Tibial nerve (tissue), 4 donors: Measurements from ENCODE around the gene SMIM38. TPM values are rescaled to one million over a fixed set of nuclear protein-coding genes. Genes with fewer than 3 reads are reported as not detected.

Experiments
- DNase-seq, 2 donors: peaks; one replicate each; pipeline ENCODE4 v3.0.0-alpha.2; 2019; ENCODE audit warnings: low spot score in 2 of 2
- H3K27ac ChIP-seq, 4 donors: fragments of 200-600 bp; sonication (generic) in 3 of 4; one replicate each; pipeline ENCODE4 v1.5.1; 2017 to 2019; ENCODE audit warnings: mild to moderate bottlenecking in 1 of 4
- H3K27me3 ChIP-seq, 2 donors: fragments of 200-600 bp; sonication (generic) in 1 of 2; one replicate each; pipeline versions ENCODE4 v1.5.1 to v1.6.0; 2017 to 2019
- H3K36me3 ChIP-seq, 3 donors: fragments of 200-600 bp; sonication (generic); one replicate each; pipeline ENCODE4 v1.5.1; 2018 to 2019
- H3K4me1 ChIP-seq, 4 donors: fragments of 200-600 bp; sonication (generic) in 3 of 4; one replicate each; pipeline ENCODE4 v1.5.1; 2017 to 2019
- H3K4me3 ChIP-seq, 4 donors: fragments of 200-600 bp; sonication (generic) in 3 of 4; one replicate each; pipeline ENCODE4 v1.5.1; 2017 to 2019; ENCODE audit warnings: mild to moderate bottlenecking in 1 of 4, moderate library complexity in 1 of 4
- H3K9me3 ChIP-seq, 4 donors: fragments of 200-600 bp; sonication (generic) in 3 of 4; one replicate each; pipeline ENCODE4 v1.5.1; 2017 to 2019
- EP300 ChIP-seq, 2 donors: sonication (generic); formaldehyde crosslinking; IDR thresholded peaks; one replicate each; pipeline ENCODE4 v1.6.1; 2017; ENCODE audit warnings: antibody characterized with exemption in 2 of 2, mild to moderate bottlenecking in 1 of 2
- POLR2A ChIP-seq, 2 donors: fragments of 450-650 bp; IDR thresholded peaks; one replicate each; pipeline ENCODE4 v1.6.1; 2017; ENCODE audit warnings: antibody characterized with exemption in 2 of 2, mild to moderate bottlenecking in 2 of 2, moderate library complexity in 2 of 2
- WGBS, 2 donors: methylation state at CpG; one replicate each; pipeline ENCODE4 v1.1.5; 2018; 5-methylcytosine and 5-hydroxymethylcytosine counted together
- total RNA-seq, 4 donors: library from RNA; depleted of rRNA; stranded (reverse); fragments of >200 nt; gene quantifications; one replicate each; pipeline ENCODE4 v1.1.0, GENCODE V29; 2016
- TF ChIP-seq, protein P1 (sequence below), 5 experiments: fragments of 200-600 bp in 3 of 5; fragments of 450-650 bp in 2 of 5; sonication (generic) in 3 of 5; IDR thresholded peaks; one replicate each; pipeline ENCODE4 v1.5.1; 2016 to 2019; ENCODE audit warnings: antibody characterized with exemption in 5 of 5, mild to moderate bottlenecking in 3 of 5, moderate library complexity in 2 of 5

The SMIM38 gene
- total RNA-seq, 4 donors from 2014 or later, result 3.3 to 4.6 (median 4.1) TPM

DNA sequence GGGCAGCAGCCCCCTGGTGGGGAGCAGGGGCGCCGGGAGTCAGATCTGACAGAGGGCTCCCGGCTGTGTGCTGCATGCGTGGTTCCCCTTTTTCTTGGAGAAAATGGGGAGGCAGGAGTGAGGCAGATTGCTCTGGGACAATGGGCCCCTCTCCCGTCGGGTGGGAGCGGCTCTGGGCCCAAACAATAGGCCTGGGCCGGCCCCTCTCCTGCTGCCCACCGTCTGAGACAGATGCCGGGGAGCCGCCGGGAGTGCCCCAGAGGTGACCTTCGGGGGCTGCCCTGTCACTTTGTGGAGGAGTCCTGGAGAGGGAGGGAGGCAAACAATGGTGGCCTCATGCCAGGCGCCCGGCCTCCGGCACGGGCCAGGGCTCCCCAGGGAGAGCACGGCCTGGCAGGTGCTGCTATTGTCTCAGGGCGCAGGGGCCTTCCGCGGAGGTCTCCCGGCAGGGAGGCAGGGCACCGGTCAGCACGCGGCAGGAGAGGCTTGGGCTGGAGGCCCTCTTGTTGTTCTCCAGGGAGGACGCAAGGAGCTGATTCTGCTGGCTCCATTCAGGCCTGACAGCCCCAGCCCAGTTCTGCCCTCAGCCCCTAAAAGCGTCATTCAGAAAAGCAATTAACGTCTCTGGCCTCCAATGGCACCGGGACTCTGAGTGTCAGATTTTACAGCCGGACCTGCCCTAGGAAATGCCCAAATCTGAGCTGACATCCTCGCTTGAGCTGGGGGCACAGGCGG lies 44.8 kb downstream of the SMIM38 start:
- Histone ChIP-seq H3K36me3 (no peaks in the 10 kb centered on the region), H3K4me1 (peaks cover 0 to 7% (median 3%) of the 10 kb centered on the region in 4 donors), H3K27ac (no peak overlapping the region), H3K9me3 (no peaks in the 10 kb centered on the region), H3K27me3 (no peaks in the 10 kb centered on the region), H3K4me3 (no peak overlapping the region)
- no peak for DNase-seq
- 37 to 51% methylated on average over 24 to 30 of the region's 32 CpGs for WGBS, 2 donors
- TF ChIP-seq POLR2A (IDR thresholded peaks at IDR 0.05) (no peak), EP300 (IDR thresholded peaks at IDR 0.05) (no peak)
- TF ChIP-seq, protein P1, sequence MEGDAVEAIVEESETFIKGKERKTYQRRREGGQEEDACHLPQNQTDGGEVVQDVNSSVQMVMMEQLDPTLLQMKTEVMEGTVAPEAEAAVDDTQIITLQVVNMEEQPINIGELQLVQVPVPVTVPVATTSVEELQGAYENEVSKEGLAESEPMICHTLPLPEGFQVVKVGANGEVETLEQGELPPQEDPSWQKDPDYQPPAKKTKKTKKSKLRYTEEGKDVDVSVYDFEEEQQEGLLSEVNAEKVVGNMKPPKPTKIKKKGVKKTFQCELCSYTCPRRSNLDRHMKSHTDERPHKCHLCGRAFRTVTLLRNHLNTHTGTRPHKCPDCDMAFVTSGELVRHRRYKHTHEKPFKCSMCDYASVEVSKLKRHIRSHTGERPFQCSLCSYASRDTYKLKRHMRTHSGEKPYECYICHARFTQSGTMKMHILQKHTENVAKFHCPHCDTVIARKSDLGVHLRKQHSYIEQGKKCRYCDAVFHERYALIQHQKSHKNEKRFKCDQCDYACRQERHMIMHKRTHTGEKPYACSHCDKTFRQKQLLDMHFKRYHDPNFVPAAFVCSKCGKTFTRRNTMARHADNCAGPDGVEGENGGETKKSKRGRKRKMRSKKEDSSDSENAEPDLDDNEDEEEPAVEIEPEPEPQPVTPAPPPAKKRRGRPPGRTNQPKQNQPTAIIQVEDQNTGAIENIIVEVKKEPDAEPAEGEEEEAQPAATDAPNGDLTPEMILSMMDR (IDR thresholded peaks at IDR 0.05), result no peak

GRCh38 chr11:69201066-69201365 lies 45.3 kb downstream of the SMIM38 start:
- DNase-seq, result no peak
- Histone ChIP-seq H3K9me3 (no peaks in the 10 kb centered on the region), H3K4me3 (no peak overlapping the region), H3K4me1 (peaks cover 0 to 7% (median 3%) of the 10 kb centered on the region in 4 donors), H3K27me3 (no peaks in the 10 kb centered on the region), H3K36me3 (no peaks in the 10 kb centered on the region), H3K27ac (no peak overlapping the region)
- no peak for TF ChIP-seq POLR2A (IDR thresholded peaks at IDR 0.05)
- TF ChIP-seq, protein P1 (IDR thresholded peaks at IDR 0.05), result no peak
- no peak for TF ChIP-seq EP300 (IDR thresholded peaks at IDR 0.05)
- WGBS, 2 donors, result 94 to 98% methylated on average over 4 of the region's 4 CpGs

DNA sequence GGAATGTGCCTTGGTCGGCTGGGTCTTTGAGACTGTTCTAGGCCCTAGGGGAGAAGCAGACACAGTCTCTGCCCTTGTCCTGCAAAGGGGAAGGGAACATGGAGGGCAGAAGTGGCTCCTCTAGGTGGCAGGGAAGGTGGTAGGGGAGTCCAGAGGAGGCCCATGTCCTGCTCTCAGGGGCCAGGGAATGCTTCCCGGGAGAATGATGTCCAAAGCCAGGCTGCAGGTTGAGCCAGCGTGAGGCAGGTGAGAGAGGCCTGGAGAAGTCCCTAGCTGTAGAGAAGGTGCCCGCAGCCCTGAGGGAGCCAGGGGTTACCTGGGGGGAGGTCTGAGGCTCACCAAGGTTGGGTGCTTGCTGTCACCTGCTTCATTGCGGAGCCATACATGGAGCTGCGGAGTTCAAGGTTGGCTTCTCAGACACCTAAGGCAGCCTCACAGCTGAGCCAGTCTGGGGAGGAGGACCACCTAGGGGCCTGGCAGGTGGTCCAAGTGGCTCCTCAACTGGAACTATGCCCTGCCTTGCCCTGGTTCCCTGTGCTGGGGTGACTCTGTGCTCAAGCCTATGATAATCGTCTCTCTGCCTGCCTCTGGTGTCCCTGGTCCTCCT lies 46.1 kb downstream of the SMIM38 start:
- no peaks in the 10 kb centered on the region for H3K27me3 ChIP-seq
- 88 to 95% methylated on average over 7 of the region's 7 CpGs for WGBS, 2 donors
- H3K4me1 ChIP-seq, result peaks cover 0 to 7% (median 3%) of the 10 kb centered on the region in 4 donors
- TF ChIP-seq, protein P1 (IDR thresholded peaks at IDR 0.05), result no peak
- no peak overlapping the region for H3K4me3 ChIP-seq
- no peaks in the 10 kb centered on the region for H3K36me3 ChIP-seq
- H3K9me3 ChIP-seq, result no peaks in the 10 kb centered on the region
- H3K27ac ChIP-seq, result no peak overlapping the region
- no peak for DNase-seq

GRCh38 chr11:69202511-69203221 lies 46.9 kb downstream of the SMIM38 start:
- H3K36me3 ChIP-seq, result no peaks in the 10 kb centered on the region
- 88 to 89% methylated on average over 24 to 25 of the region's 25 CpGs for WGBS, 2 donors
- no peak overlapping the region for H3K4me3 ChIP-seq
- no peak for DNase-seq
- H3K4me1 ChIP-seq, result peaks cover 0 to 7% (median 3%) of the 10 kb centered on the region in 4 donors
- H3K27me3 ChIP-seq, result no peaks in the 10 kb centered on the region
- TF ChIP-seq POLR2A (IDR thresholded peaks at IDR 0.05), result no peak
- TF ChIP-seq EP300 (IDR thresholded peaks at IDR 0.05), result no peak
- TF ChIP-seq, protein P1 (IDR thresholded peaks at IDR 0.05), result no peak
- H3K27ac ChIP-seq, result no peak overlapping the region
- no peaks in the 10 kb centered on the region for H3K9me3 ChIP-seq

- WGBS, 2 donors, result 58 to 72% methylated on average over 16 of the region's 16 CpGs
- peaks cover 0 to 7% (median 3%) of the 10 kb centered on the region in 4 donors for H3K4me1 ChIP-seq
- no peak overlapping the region for H3K4me3 ChIP-seq
- H3K27ac ChIP-seq, result no peak overlapping the region
- no peak for DNase-seq
- no peak for TF ChIP-seq EP300 (IDR thresholded peaks at IDR 0.05)
- TF ChIP-seq POLR2A (IDR thresholded peaks at IDR 0.05), result no peak
- TF ChIP-seq, protein P1 (IDR thresholded peaks at IDR 0.05), result no peak
- H3K27me3 ChIP-seq, result no peaks in the 10 kb centered on the region
- H3K36me3 ChIP-seq, result no peaks in the 10 kb centered on the region
- peaks cover 0 to 5% (median 0%) of the 10 kb centered on the region in 4 donors for H3K9me3 ChIP-seq
These were observed 47.6 kb downstream of the SMIM38 start for GRCh38 chr11:69203381-69203780.
